ENCODE data around the gene NKAPD1. TPM values are rescaled to one million over a fixed set of nuclear protein-coding genes. Genes with fewer than 3 reads are reported as not detected.

NKAPD1 gene
- total RNA-seq, 1 experiment from 2014 or later: 15.3 TPM

DNA sequence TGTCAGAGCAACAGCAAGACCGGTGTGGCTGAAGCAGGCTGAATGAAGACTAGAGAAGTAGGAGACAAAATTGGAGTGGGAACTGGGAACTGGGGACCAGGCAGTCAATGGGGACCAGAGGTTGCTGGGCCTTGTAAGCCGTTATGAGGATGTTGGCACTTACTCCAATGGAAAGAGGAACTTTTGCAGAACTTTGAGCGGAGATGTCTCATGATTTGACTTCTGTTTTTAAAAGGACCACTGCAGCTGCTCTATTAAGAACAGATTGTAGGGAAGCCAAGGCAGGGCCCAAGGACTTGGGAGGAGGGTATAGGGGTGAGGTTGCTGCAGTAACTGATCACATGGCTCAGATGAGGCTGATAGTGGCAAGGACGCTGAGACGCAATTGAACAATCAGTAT lies 55.6 kb downstream of the NKAPD1 start:
- Mint-ChIP-seq H3K36me3 (no peaks in the 10 kb centered on the region), H3K27me3 (ENCODE audit: low read depth) (no peaks in the 10 kb centered on the region), H3K4me3 (no peak overlapping the region), H3K4me1 (no peaks in the 10 kb centered on the region), H3K27ac (no peak overlapping the region), H3K9me3 (no peaks in the 10 kb centered on the region)
- TF ChIP-seq HMGA2 (CRISPR knock-in tag; IDR thresholded peaks at IDR 0.05): no peak
- no peak for TF ChIP-seq CREM (CRISPR knock-in tag; IDR thresholded peaks at IDR 0.05)
- TF ChIP-seq ZBTB43 (CRISPR knock-in tag; IDR thresholded peaks at IDR 0.05): no peak
- no peak for TF ChIP-seq ETV6 (CRISPR knock-in tag; IDR thresholded peaks at IDR 0.05)
- TF ChIP-seq ZNF423 (CRISPR knock-in tag; IDR thresholded peaks at IDR 0.05): no peak
- no peak for TF ChIP-seq CREB1 (CRISPR knock-in tag; IDR thresholded peaks at IDR 0.05)
- no peak for TF ChIP-seq IRF1 (CRISPR knock-in tag; IDR thresholded peaks at IDR 0.05)
- no peak for TF ChIP-seq MAX (CRISPR knock-in tag; IDR thresholded peaks at IDR 0.05)
- no peak for TF ChIP-seq ZNF396 (CRISPR knock-in tag; IDR thresholded peaks at IDR 0.05; ENCODE audit: borderline replicate concordance)
- no peak for TF ChIP-seq GABPB1 (CRISPR knock-in tag; IDR thresholded peaks at IDR 0.05)
- TF ChIP-seq, protein P1, sequence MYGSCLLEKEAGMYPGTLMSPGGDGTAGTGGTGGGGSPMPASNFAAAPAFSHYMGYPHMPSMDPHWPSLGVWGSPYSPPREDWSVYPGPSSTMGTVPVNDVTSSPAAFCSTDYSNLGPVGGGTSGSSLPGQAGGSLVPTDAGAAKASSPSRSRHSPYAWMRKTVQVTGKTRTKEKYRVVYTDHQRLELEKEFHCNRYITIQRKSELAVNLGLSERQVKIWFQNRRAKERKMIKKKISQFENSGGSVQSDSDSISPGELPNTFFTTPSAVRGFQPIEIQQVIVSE (CRISPR knock-in tag; IDR thresholded peaks at IDR 0.05; ENCODE audit: borderline replicate concordance): no peak
- TF ChIP-seq SOX15 (CRISPR knock-in tag; IDR thresholded peaks at IDR 0.05): no peak
- TF ChIP-seq IRF2 (CRISPR knock-in tag; IDR thresholded peaks at IDR 0.05; ENCODE audit: borderline replicate concordance, low read depth): no peak
- TF ChIP-seq, protein P2, sequence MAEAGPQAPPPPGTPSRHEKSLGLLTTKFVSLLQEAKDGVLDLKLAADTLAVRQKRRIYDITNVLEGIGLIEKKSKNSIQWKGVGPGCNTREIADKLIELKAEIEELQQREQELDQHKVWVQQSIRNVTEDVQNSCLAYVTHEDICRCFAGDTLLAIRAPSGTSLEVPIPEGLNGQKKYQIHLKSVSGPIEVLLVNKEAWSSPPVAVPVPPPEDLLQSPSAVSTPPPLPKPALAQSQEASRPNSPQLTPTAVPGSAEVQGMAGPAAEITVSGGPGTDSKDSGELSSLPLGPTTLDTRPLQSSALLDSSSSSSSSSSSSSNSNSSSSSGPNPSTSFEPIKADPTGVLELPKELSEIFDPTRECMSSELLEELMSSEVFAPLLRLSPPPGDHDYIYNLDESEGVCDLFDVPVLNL (CRISPR knock-in tag; IDR thresholded peaks at IDR 0.05; ENCODE audit: borderline replicate concordance, low read depth): no peak
- no peak for TF ChIP-seq JAZF1 (CRISPR knock-in tag; IDR thresholded peaks at IDR 0.05)
- TF ChIP-seq, protein P3, sequence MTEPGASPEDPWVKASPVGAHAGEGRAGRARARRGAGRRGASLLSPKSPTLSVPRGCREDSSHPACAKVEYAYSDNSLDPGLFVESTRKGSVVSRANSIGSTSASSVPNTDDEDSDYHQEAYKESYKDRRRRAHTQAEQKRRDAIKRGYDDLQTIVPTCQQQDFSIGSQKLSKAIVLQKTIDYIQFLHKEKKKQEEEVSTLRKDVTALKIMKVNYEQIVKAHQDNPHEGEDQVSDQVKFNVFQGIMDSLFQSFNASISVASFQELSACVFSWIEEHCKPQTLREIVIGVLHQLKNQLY (CRISPR knock-in tag; IDR thresholded peaks at IDR 0.05): no peak
- no peak for TF ChIP-seq ELF4 (CRISPR knock-in tag; IDR thresholded peaks at IDR 0.05; ENCODE audit: low read depth)
- no peak for TF ChIP-seq EMX1 (CRISPR knock-in tag; IDR thresholded peaks at IDR 0.05)
- DNase-seq (ENCODE audit: low spot score) (no peak), ATAC-seq (no peak)
- POLR2A ChIA-PET: no interaction called here
- CTCF ChIA-PET: no interaction called here

GRCh38 chr11:112132737-112133136 lies 58.6 kb downstream of the NKAPD1 start:
- Mint-ChIP-seq H3K9me3 (no peaks in the 10 kb centered on the region), H3K27me3 (ENCODE audit: low read depth) (no peaks in the 10 kb centered on the region), H3K4me3 (no peak overlapping the region), H3K36me3 (no peaks in the 10 kb centered on the region), H3K4me1 (no peaks in the 10 kb centered on the region), H3K27ac (no peak overlapping the region)
- no peak for ATAC-seq
- TF ChIP-seq, protein P4, sequence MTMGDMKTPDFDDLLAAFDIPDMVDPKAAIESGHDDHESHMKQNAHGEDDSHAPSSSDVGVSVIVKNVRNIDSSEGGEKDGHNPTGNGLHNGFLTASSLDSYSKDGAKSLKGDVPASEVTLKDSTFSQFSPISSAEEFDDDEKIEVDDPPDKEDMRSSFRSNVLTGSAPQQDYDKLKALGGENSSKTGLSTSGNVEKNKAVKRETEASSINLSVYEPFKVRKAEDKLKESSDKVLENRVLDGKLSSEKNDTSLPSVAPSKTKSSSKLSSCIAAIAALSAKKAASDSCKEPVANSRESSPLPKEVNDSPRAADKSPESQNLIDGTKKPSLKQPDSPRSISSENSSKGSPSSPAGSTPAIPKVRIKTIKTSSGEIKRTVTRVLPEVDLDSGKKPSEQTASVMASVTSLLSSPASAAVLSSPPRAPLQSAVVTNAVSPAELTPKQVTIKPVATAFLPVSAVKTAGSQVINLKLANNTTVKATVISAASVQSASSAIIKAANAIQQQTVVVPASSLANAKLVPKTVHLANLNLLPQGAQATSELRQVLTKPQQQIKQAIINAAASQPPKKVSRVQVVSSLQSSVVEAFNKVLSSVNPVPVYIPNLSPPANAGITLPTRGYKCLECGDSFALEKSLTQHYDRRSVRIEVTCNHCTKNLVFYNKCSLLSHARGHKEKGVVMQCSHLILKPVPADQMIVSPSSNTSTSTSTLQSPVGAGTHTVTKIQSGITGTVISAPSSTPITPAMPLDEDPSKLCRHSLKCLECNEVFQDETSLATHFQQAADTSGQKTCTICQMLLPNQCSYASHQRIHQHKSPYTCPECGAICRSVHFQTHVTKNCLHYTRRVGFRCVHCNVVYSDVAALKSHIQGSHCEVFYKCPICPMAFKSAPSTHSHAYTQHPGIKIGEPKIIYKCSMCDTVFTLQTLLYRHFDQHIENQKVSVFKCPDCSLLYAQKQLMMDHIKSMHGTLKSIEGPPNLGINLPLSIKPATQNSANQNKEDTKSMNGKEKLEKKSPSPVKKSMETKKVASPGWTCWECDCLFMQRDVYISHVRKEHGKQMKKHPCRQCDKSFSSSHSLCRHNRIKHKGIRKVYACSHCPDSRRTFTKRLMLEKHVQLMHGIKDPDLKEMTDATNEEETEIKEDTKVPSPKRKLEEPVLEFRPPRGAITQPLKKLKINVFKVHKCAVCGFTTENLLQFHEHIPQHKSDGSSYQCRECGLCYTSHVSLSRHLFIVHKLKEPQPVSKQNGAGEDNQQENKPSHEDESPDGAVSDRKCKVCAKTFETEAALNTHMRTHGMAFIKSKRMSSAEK (CRISPR knock-in tag; IDR thresholded peaks at IDR 0.05; ENCODE audit: borderline replicate concordance): no peak
- TF ChIP-seq JAZF1 (CRISPR knock-in tag; IDR thresholded peaks at IDR 0.05) (no peak), ZNF219 (CRISPR knock-in tag; IDR thresholded peaks at IDR 0.05; ENCODE audit: borderline replicate concordance) (no peak), PRRX2 (CRISPR knock-in tag; IDR thresholded peaks at IDR 0.05) (no peak)
- TF ChIP-seq, protein P5, sequence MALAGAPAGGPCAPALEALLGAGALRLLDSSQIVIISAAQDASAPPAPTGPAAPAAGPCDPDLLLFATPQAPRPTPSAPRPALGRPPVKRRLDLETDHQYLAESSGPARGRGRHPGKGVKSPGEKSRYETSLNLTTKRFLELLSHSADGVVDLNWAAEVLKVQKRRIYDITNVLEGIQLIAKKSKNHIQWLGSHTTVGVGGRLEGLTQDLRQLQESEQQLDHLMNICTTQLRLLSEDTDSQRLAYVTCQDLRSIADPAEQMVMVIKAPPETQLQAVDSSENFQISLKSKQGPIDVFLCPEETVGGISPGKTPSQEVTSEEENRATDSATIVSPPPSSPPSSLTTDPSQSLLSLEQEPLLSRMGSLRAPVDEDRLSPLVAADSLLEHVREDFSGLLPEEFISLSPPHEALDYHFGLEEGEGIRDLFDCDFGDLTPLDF (CRISPR knock-in tag; IDR thresholded peaks at IDR 0.05): no peak
- TF ChIP-seq, protein P6, sequence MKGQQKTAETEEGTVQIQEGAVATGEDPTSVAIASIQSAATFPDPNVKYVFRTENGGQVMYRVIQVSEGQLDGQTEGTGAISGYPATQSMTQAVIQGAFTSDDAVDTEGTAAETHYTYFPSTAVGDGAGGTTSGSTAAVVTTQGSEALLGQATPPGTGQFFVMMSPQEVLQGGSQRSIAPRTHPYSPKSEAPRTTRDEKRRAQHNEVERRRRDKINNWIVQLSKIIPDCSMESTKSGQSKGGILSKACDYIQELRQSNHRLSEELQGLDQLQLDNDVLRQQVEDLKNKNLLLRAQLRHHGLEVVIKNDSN (CRISPR knock-in tag; IDR thresholded peaks at IDR 0.05): no peak
- ChIA-PET CTCF (no interaction called here), POLR2A (no interaction called here)
- no peak for DNase-seq (ENCODE audit: low spot score)

All from WTC11 (cell line).